GM19193 (cell line): Measurements from ENCODE around the gene NIPAL1.

Source experiments
- POLR2A ChIP-seq: IDR thresholded peaks from 4 replicates; pipeline ENCODE4 v1.6.1; 2011; ENCODE audit not compliant: insufficient read depth, insufficient read length; ENCODE audit errors: extremely low read depth

The NIPAL1 gene

GRCh38 chr4:48043504-48043903, 26.9 kb downstream of the NIPAL1 start:
- TF ChIP-seq POLR2A: no peak

- TF ChIP-seq POLR2A: no peak
Observed at GRCh38 chr4:48044298-48044697, 27.7 kb downstream of the NIPAL1 start.

- TF ChIP-seq POLR2A: no peak
Observed at GRCh38 chr4:48046059-48046458, 29.5 kb downstream of the NIPAL1 start.

GRCh38 chr4:48047421-48047844, 30.9 kb downstream of the NIPAL1 start:
- no peak for TF ChIP-seq POLR2A

- no peak for TF ChIP-seq POLR2A
Observed at GRCh38 chr4:48047896-48048295, 31.3 kb downstream of the NIPAL1 start.

- TF ChIP-seq POLR2A: no peak
Observed at GRCh38 chr4:48049483-48049882, 32.9 kb downstream of the NIPAL1 start.

- TF ChIP-seq POLR2A: no peak
Observed at GRCh38 chr4:48051078-48051477, 34.5 kb downstream of the NIPAL1 start.

GRCh38 chr4:48058617-48059530, 42.3 kb downstream of the NIPAL1 start:
- no peak for TF ChIP-seq POLR2A

- TF ChIP-seq POLR2A: no peak
Observed at GRCh38 chr4:48064349-48064748, 47.8 kb downstream of the NIPAL1 start.

GRCh38 chr4:48065587-48066052, 49.0 kb downstream of the NIPAL1 start:
- no peak for TF ChIP-seq POLR2A

GRCh38 chr4:48067536-48067935, 51.0 kb downstream of the NIPAL1 start:
- TF ChIP-seq POLR2A: no peak

- no peak for TF ChIP-seq POLR2A
Observed at GRCh38 chr4:48068182-48068581, 51.6 kb downstream of the NIPAL1 start.

GRCh38 chr4:48069026-48069425, 52.5 kb downstream of the NIPAL1 start:
- no peak for TF ChIP-seq POLR2A

- no peak for TF ChIP-seq POLR2A
Observed at GRCh38 chr4:48071191-48071590, 54.6 kb downstream of the NIPAL1 start.

- TF ChIP-seq POLR2A: no peak
Observed at GRCh38 chr4:48073567-48074103, 57.1 kb downstream of the NIPAL1 start.

GRCh38 chr4:48074657-48075056, 58.1 kb downstream of the NIPAL1 start:
- TF ChIP-seq POLR2A: no peak
